ENCODE measurements around the gene STK16. TPM values are rescaled to one million over a fixed set of nuclear protein-coding genes. Genes with fewer than 3 reads are reported as not detected.

Gene STK16
- total RNA-seq, 1 experiment from 2014 or later = 21.6 TPM

DNA sequence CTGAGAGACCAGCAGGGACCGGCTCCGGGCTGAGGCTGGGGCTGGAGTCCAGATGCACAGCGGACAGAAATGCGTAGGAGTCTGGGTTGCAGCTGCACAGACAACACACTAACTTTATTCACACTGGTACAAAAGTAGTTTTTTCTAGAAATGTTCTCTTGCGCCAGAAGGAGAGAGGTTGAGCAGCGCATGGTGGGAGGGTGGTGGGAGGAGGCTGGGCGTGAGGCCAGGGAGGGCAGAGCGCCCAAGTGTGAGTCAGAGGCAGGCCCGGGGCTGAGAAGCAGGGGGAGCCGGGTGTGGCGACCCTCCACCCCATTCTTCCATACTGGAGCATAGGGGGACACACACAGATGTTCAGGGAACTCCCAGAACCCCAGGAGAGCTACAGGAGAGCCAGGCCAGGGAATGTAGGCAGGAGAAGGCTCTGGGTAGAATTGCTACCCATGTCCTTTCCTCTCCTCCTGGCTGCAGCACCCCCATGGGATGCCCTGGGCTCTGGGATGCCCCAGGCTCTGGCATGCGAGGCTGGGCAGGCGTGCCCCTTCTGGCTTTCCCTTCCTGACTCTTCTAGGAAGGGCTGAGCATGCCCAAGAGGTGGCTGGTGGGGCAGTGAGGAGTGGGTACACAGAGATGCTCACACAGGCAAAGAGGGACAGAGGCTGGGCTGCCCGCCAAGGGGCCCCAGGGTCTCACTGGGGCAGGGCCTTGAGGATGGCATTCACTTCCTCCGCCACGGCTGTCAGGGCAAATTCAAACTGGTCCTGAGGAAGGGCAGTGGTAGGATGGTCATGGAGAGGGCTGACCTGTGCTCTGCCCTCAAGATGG is 44.5 kb downstream of the STK16 start:
- no peak overlapping the region for H4K5ac ChIP-seq (ENCODE audit: insufficient read length, low read depth, low read length)
- H2AFZ ChIP-seq (ENCODE audit: low read length) = no peak overlapping the region
- no peak overlapping the region for H2BK5ac ChIP-seq (ENCODE audit: insufficient read length, low read length)
- no peak overlapping the region for H3K23ac ChIP-seq (ENCODE audit: insufficient read length, low read depth, low read length)
- H2BK15ac ChIP-seq (ENCODE audit: low read depth, low read length) = no peak overlapping the region
- H3K9me3 ChIP-seq (ENCODE audit: control insufficient read depth, low read depth, low read length) = no peaks in the 10 kb centered on the region
- H3K4me2 ChIP-seq (ENCODE audit: insufficient read depth, insufficient read length, low read length) = no peak overlapping the region
- H3K14ac ChIP-seq (ENCODE audit: insufficient read depth, low read length) = no peak overlapping the region
- H3K56ac ChIP-seq (ENCODE audit: insufficient read length, low read depth, low read length) = no peak overlapping the region
- no peaks in the 10 kb centered on the region for H3K79me1 ChIP-seq (ENCODE audit: insufficient read depth, low read depth, low read length, poor library complexity, severe bottlenecking)
- peaks cover 2% of the 10 kb centered on the region in 2 experiments; a peak in 1 of 5 replicates for H3K9me3 Mint-ChIP-seq
- H3K4me1 ChIP-seq (ENCODE audit: insufficient read depth, low read length) = no peaks in the 10 kb centered on the region; the same call in 1 of the 2 replicates
- peaks cover 26% of the 10 kb centered on the region for H3K27me3 Mint-ChIP-seq (ENCODE audit: low read depth)
- H3K4ac ChIP-seq (ENCODE audit: low read depth, low read length) = no peak overlapping the region
- no peak overlapping the region for H3K27ac Mint-ChIP-seq
- TF ChIP-seq, protein P1, sequence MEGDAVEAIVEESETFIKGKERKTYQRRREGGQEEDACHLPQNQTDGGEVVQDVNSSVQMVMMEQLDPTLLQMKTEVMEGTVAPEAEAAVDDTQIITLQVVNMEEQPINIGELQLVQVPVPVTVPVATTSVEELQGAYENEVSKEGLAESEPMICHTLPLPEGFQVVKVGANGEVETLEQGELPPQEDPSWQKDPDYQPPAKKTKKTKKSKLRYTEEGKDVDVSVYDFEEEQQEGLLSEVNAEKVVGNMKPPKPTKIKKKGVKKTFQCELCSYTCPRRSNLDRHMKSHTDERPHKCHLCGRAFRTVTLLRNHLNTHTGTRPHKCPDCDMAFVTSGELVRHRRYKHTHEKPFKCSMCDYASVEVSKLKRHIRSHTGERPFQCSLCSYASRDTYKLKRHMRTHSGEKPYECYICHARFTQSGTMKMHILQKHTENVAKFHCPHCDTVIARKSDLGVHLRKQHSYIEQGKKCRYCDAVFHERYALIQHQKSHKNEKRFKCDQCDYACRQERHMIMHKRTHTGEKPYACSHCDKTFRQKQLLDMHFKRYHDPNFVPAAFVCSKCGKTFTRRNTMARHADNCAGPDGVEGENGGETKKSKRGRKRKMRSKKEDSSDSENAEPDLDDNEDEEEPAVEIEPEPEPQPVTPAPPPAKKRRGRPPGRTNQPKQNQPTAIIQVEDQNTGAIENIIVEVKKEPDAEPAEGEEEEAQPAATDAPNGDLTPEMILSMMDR (conservative IDR thresholded peaks at IDR 0.05) = no peak
- no peak overlapping the region for H3K18ac ChIP-seq (ENCODE audit: insufficient read length, low read depth, low read length)
- DNase-seq = no peak
- H3K27ac ChIP-seq (ENCODE audit: insufficient read length, low read depth, low read length) = no peak overlapping the region
- H2BK120ac ChIP-seq (ENCODE audit: low read depth, low read length, poor library complexity, severe bottlenecking) = no peak overlapping the region
- H3T11ph ChIP-seq (ENCODE audit: low read length) = no peak overlapping the region
- H3K9ac ChIP-seq (ENCODE audit: extremely low read depth, insufficient read length, low read length) = no peak overlapping the region
- no peaks in the 10 kb centered on the region for H4K20me1 ChIP-seq (ENCODE audit: control insufficient read depth, insufficient read depth, insufficient read length)
- no peak overlapping the region for H4K91ac ChIP-seq (ENCODE audit: insufficient read length, low read depth, low read length)
- no peak overlapping the region for H2BK12ac ChIP-seq (ENCODE audit: insufficient read length, low read depth, low read length)
- H3K27me3 ChIP-seq (ENCODE audit: insufficient read depth, low read length) = no peaks in the 10 kb centered on the region
- H3K4me3 Mint-ChIP-seq = no peak overlapping the region
- H2AK5ac ChIP-seq (ENCODE audit: insufficient read length, low read length) = no peak overlapping the region
- peaks cover 6% of the 10 kb centered on the region for H3K23me2 ChIP-seq (ENCODE audit: insufficient read length, low read depth, low read length, poor library complexity, severe bottlenecking)
- WGBS (ENCODE audit: extremely low coverage, insufficient read length, low lambda C conversion rate) = no CpG with 5 or more reads among the region's 16 CpGs
- no peak overlapping the region for H2BK20ac ChIP-seq (ENCODE audit: low read depth, low read length, poor library complexity, severe bottlenecking)
- H3K36me3 Mint-ChIP-seq (ENCODE audit: insufficient read depth in 1 of 3, low read depth in 3 of 3) = peaks cover 0 to 4% (median 2%) of the 10 kb centered on the region in 3 experiments; a peak in 2 of 7 replicates
- no peaks in the 10 kb centered on the region for H3K79me2 ChIP-seq (ENCODE audit: insufficient read depth, low read length)
- H3K4me1 Mint-ChIP-seq = peaks cover 14 to 20% of the 10 kb centered on the region in 2 experiments
- H4K8ac ChIP-seq (replicated peaks; ENCODE audit: insufficient read length, low read depth, low read length) = no peak overlapping the region
